ENCODE measurements around the gene SPRED2.

SPRED2 gene

GRCh38 chr2:65432227-65433190 lies at the start of gene SPRED2:
SPRED2 (minus strand) TSS chr2:65432599; CDS start chr2:65431987, 612 bp downstream.
- peak; percentile 90 for DNase-seq (ENCODE audit: low spot score)

- DNase-seq (ENCODE audit: low spot score) = no peak
These were observed 49.6 kb upstream of the SPRED2 start for GRCh38 chr2:65481961-65482360.

- DNase-seq (ENCODE audit: low spot score) = no peak
These were observed 47.1 kb upstream of the SPRED2 start for GRCh38 chr2:65479524-65479923.

GRCh38 chr2:65478498-65479135 lies 46.2 kb upstream of the SPRED2 start:
- no peak for DNase-seq (ENCODE audit: low spot score)

- DNase-seq (ENCODE audit: low spot score) = no peak
These were observed 45.2 kb upstream of the SPRED2 start for GRCh38 chr2:65477590-65477989.

GRCh38 chr2:65476778-65477177 lies 44.4 kb upstream of the SPRED2 start:
- no peak for DNase-seq (ENCODE audit: low spot score)

GRCh38 chr2:65475000-65475399 lies 42.6 kb upstream of the SPRED2 start:
- DNase-seq (ENCODE audit: low spot score) = no peak

GRCh38 chr2:65473045-65473444 lies 40.6 kb upstream of the SPRED2 start:
- DNase-seq (ENCODE audit: low spot score) = no peak

- DNase-seq (ENCODE audit: low spot score) = no peak
These were observed 39.0 kb upstream of the SPRED2 start for GRCh38 chr2:65471409-65471808.

GRCh38 chr2:65466551-65466950 lies 34.2 kb upstream of the SPRED2 start:
- no peak for DNase-seq (ENCODE audit: low spot score)

GRCh38 chr2:65465857-65466256 lies 33.5 kb upstream of the SPRED2 start:
- DNase-seq (ENCODE audit: low spot score) = no peak

- no peak for DNase-seq (ENCODE audit: low spot score)
These were observed 32.7 kb upstream of the SPRED2 start for GRCh38 chr2:65465124-65465523.

GRCh38 chr2:65464604-65465003 lies 32.2 kb upstream of the SPRED2 start:
- DNase-seq (ENCODE audit: low spot score) = no peak

- DNase-seq (ENCODE audit: low spot score) = no peak
These were observed 26.6 kb upstream of the SPRED2 start for GRCh38 chr2:65458999-65459398.

GRCh38 chr2:65456886-65457285 lies 24.5 kb upstream of the SPRED2 start:
- no peak for DNase-seq (ENCODE audit: low spot score)

- DNase-seq (ENCODE audit: low spot score) = peak; percentile 60
These were observed 23.7 kb upstream of the SPRED2 start for GRCh38 chr2:65456064-65456463.

- DNase-seq (ENCODE audit: low spot score) = peak; percentile 30
These were observed 21.5 kb upstream of the SPRED2 start for GRCh38 chr2:65453916-65454315.

- no peak for DNase-seq (ENCODE audit: low spot score)
These were observed 19.9 kb upstream of the SPRED2 start for GRCh38 chr2:65452150-65452895.

- no peak for DNase-seq (ENCODE audit: low spot score)
These were observed 18.4 kb upstream of the SPRED2 start for GRCh38 chr2:65450810-65451209.

GRCh38 chr2:65450393-65450792 lies 18.0 kb upstream of the SPRED2 start:
- DNase-seq (ENCODE audit: low spot score) = no peak

GRCh38 chr2:65443509-65444186 lies 11.2 kb upstream of the SPRED2 start:
- DNase-seq (ENCODE audit: low spot score) = no peak

GRCh38 chr2:65442420-65443020 lies 10.1 kb upstream of the SPRED2 start:
- no peak for DNase-seq (ENCODE audit: low spot score)

Measured in AG08396 (cell line).